Subcutaneous abdominal adipose tissue (tissue), 5 donors: Measurements from ENCODE around the gene RNF213.
"Not testable (repeated sequence)": the region's sequence is repeated elsewhere in the genome, so short reads cannot be mapped to it uniquely, and the experiment has no call there.

ENCODE experiments used
- H3K27ac ChIP-seq: one replicate; pipeline ENCODE4 v1.7.0; 2013; ENCODE audit warnings: low read depth, mild to moderate bottlenecking, inconsistent platforms, low read length, moderate library complexity
- H3K27me3 ChIP-seq, 5 donors: one replicate each; pipeline ENCODE4 v1.7.0; 2013; ENCODE audit warnings: low read length in 5 of 5, inconsistent platforms in 1 of 5; ENCODE audit not compliant: control insufficient read depth in 5 of 5, insufficient read depth in 4 of 5
- H3K36me3 ChIP-seq, 5 donors: one replicate each; pipeline ENCODE4 v1.7.0; 2013; ENCODE audit warnings: low read length in 5 of 5; ENCODE audit not compliant: control insufficient read depth in 5 of 5, insufficient read depth in 5 of 5
- H3K4me1 ChIP-seq, 5 donors: one replicate each; pipeline ENCODE4 v1.7.0; 2013; ENCODE audit warnings: low read length in 5 of 5, mild to moderate bottlenecking in 3 of 5, moderate library complexity in 1 of 5; ENCODE audit not compliant: control insufficient read depth in 5 of 5, insufficient read depth in 5 of 5
- H3K4me3 ChIP-seq, 5 donors: one replicate each; pipeline ENCODE4 v1.7.0; 2013; ENCODE audit warnings: low read length in 5 of 5, low read depth in 1 of 5
- H3K9ac ChIP-seq, 5 donors: one replicate each; pipeline ENCODE4 v1.7.0; 2013; ENCODE audit warnings: low read length in 5 of 5, mild to moderate bottlenecking in 4 of 5, moderate library complexity in 3 of 5
- H3K9me3 ChIP-seq, 5 donors: one replicate each; pipeline ENCODE4 v1.7.0; 2013; ENCODE audit warnings: low read length in 5 of 5; ENCODE audit not compliant: control insufficient read depth in 5 of 5
- donor health status: healthy.
- donor health status: healthy.
- donor health status: healthy.
- donor health status: healthy.
- donor health status: healthy.

Gene RNF213

DNA sequence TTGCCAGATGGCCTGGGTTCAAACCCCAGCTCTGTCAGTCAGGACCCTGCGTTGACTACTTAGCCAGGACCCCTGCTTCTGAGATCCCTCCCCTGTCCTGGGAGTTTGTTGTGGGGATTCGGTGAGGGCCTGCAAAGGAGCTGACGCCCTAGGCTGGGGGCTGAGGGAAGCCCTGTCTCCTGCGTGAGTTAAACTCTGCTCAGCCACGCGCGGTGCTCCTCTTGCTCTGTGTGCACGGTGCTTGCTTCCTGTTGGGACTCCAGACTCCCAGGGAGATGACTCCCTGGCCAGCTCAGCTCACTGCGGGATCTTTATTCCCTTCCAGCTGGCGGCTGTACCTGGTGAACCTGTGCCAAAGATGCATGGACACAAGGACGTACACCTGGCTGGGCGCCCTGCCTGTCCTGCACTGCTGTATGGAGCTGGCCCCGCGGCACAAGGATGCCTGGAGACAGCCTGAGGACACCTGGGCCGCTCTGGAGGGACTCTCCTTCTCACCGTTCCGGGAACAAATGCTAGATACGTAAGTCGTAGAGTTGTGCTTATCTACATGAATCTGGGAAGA, 37.4 kb downstream of the RNF213 start:
- no peaks in the 10 kb centered on the region for H3K27me3 ChIP-seq
- H3K9me3 ChIP-seq: peaks cover 0 to 3% (median 2%) of the 10 kb centered on the region in 5 donors
- peaks cover 29 to 89% (median 80%) of the 10 kb centered on the region in 5 donors for H3K36me3 ChIP-seq
- no peak overlapping the region for H3K9ac ChIP-seq
- H3K4me3 ChIP-seq: no peak overlapping the region
- H3K4me1 ChIP-seq: peaks cover 0 to 7% (median 0%) of the 10 kb centered on the region in 5 donors
- H3K27ac ChIP-seq: no peak overlapping the region

- peaks cover 0 to 16% (median 12%) of the 10 kb centered on the region in 5 donors for H3K9me3 ChIP-seq
- not testable (repeated sequence) for H3K27ac ChIP-seq, H3K4me3 ChIP-seq, H3K4me1 ChIP-seq, H3K9ac ChIP-seq, H3K27me3 ChIP-seq
- H3K36me3 ChIP-seq: peaks cover 32 to 90% (median 83%) of the 10 kb centered on the region in 5 donors
Observed at GRCh38 chr17:80299350-80300100, 38.9 kb downstream of the RNF213 start.

- H3K4me3 ChIP-seq, H3K9ac ChIP-seq, H3K27ac ChIP-seq, H3K27me3 ChIP-seq, H3K4me1 ChIP-seq: not testable (repeated sequence)
- Histone ChIP-seq H3K9me3 (peaks cover 0 to 16% (median 12%) of the 10 kb centered on the region in 5 donors), H3K36me3 (peaks cover 32 to 88% (median 80%) of the 10 kb centered on the region in 5 donors)
Observed at GRCh38 chr17:80300756-80301155, 40.1 kb downstream of the RNF213 start.

GRCh38 chr17:80303824-80304223, 43.2 kb downstream of the RNF213 start:
- no peaks in the 10 kb centered on the region for H3K27me3 ChIP-seq
- no peak overlapping the region for H3K4me3 ChIP-seq
- H3K4me1 ChIP-seq: no peaks in the 10 kb centered on the region
- H3K36me3 ChIP-seq: peaks cover 37 to 87% (median 80%) of the 10 kb centered on the region in 5 donors
- H3K27ac ChIP-seq: no peak overlapping the region
- H3K9ac ChIP-seq: no peak overlapping the region
- peaks cover 0 to 16% (median 12%) of the 10 kb centered on the region in 5 donors for H3K9me3 ChIP-seq

- H3K9ac ChIP-seq: no peak overlapping the region
- H3K4me3 ChIP-seq: no peak overlapping the region
- no peaks in the 10 kb centered on the region for H3K4me1 ChIP-seq
- H3K27ac ChIP-seq: no peak overlapping the region
- H3K27me3 ChIP-seq: no peaks in the 10 kb centered on the region
- peaks cover 0 to 12% (median 9%) of the 10 kb centered on the region in 5 donors for H3K9me3 ChIP-seq
- peaks cover 8 to 85% (median 77%) of the 10 kb centered on the region in 5 donors for H3K36me3 ChIP-seq
Observed at GRCh38 chr17:80307994-80308691, 47.5 kb downstream of the RNF213 start.

DNA sequence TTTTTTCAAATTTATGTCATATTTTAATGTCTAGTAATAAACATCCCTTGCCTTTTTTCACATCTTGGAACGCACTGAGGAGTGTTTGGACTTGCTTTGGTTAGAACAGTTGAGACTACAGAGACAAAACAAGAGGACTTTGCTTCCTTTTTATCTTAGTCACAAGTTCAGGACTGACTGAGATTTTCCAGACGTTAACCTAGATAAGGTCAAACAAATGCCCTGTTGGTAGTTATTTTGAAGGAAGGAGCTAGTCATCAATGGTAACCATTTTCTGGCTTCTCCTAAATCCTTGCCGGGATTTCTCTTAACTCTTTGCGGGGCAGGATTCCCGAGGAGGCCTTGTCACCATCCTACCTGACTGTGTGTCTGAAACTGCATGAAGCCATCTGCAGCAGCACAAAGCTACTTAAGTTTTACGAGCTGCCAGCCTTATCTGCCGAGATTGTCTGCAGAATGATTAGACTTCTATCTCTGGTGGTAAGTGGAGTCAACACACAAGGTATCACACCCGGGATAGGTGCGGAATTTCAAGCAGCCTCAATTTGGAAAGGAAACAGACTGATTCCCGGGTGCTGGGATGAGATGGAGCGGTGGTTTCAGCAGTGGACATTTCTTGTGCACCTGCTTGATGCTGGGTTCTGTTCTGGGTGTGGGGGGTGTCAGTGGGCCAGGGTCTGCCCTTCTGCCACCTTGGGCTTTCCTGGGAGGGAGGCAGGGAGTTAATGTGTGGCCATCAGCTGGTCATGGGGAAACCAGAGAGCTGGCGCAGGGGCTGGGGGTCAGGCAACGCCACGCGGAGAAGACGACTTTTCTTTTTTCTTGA, 48.3 kb downstream of the RNF213 start:
- H3K9me3 ChIP-seq: peaks cover 0 to 4% (median 3%) of the 10 kb centered on the region in 5 donors
- H3K4me1 ChIP-seq: no peaks in the 10 kb centered on the region
- no peak overlapping the region for H3K4me3 ChIP-seq
- H3K27me3 ChIP-seq: no peaks in the 10 kb centered on the region
- no peak overlapping the region for H3K27ac ChIP-seq
- no peak overlapping the region for H3K9ac ChIP-seq
- H3K36me3 ChIP-seq: peaks cover 7 to 83% (median 74%) of the 10 kb centered on the region in 5 donors

- no peak overlapping the region for H3K27ac ChIP-seq
- no peak overlapping the region for H3K9ac ChIP-seq
- no peak overlapping the region for H3K4me3 ChIP-seq
- peaks cover 0 to 6% (median 3%) of the 10 kb centered on the region in 5 donors for H3K4me1 ChIP-seq
- peaks cover 2 to 76% (median 61%) of the 10 kb centered on the region in 5 donors for H3K36me3 ChIP-seq
- no peaks in the 10 kb centered on the region for H3K9me3 ChIP-seq
- H3K27me3 ChIP-seq: no peaks in the 10 kb centered on the region
Observed at GRCh38 chr17:80311216-80311827, 50.7 kb downstream of the RNF213 start.

DNA sequence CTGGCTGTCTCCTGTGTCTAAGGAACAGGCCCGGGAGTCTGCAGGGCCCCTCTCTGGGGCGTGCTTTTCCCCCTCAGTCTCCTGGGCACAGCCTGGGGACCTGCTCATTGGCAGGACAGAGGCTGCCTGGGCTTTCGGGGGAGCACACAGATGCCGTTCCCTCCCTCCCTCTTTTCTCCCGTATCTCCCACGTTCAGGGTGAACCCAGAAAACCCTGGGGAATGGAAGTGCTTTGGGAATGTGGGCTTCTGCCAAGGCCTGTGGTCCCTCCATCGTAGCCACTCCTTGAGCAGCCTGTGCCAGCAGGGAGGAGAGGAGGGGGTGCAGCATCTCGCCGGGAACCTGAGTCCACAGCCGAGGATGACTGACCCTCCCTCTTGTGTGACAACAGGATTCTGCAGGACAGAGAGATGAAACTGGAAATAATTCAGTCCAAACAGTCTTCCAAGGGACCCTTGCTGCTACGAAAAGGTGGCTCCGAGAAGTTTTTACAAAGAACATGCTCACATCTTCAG, 52.0 kb downstream of the RNF213 start:
- Histone ChIP-seq H3K9ac (no peak overlapping the region), H3K36me3 (peaks cover 2 to 80% (median 67%) of the 10 kb centered on the region in 5 donors), H3K27me3 (no peaks in the 10 kb centered on the region), H3K4me1 (peaks cover 0 to 11% (median 8%) of the 10 kb centered on the region in 5 donors), H3K27ac (no peak overlapping the region), H3K4me3 (no peak overlapping the region), H3K9me3 (no peaks in the 10 kb centered on the region)

GRCh38 chr17:80313160-80313829, 52.6 kb downstream of the RNF213 start:
- Histone ChIP-seq H3K4me1 (peaks cover 0 to 11% (median 8%) of the 10 kb centered on the region in 5 donors), H3K27ac (no peak overlapping the region), H3K36me3 (peaks cover 2 to 81% (median 68%) of the 10 kb centered on the region in 5 donors), H3K9ac (no peak overlapping the region), H3K4me3 (no peak overlapping the region), H3K27me3 (no peaks in the 10 kb centered on the region), H3K9me3 (no peaks in the 10 kb centered on the region)
